GM12878 (cell line): ENCODE results near the gene MYO6.

ENCODE experiments used
- CBX3 ChIP-seq: fragments of 200-600 bp; sonication (generic); IDR thresholded peaks from 2 replicates; pipeline ENCODE4 v1.6.1; 2016; ENCODE audit warnings: low read depth, borderline replicate concordance
- CEBPZ ChIP-seq: fragments of 150-350 bp; IDR thresholded peaks from 2 replicates; pipeline ENCODE4 v1.6.1; 2016; ENCODE audit warnings: low read depth, low read length
- CTCF ChIP-seq, 3 experiments: IDR thresholded peaks in 2 of 3; conservative IDR thresholded peaks in 1 of 3; 2 replicates each; pipeline ENCODE4 v1.5.1; 2011; ENCODE audit warnings: low read depth in 3 of 3, low read length in 3 of 3, mild to moderate bottlenecking in 3 of 3, control low read depth in 2 of 3, moderate library complexity in 2 of 3, inconsistent platforms in 1 of 3, mixed read lengths in 1 of 3; ENCODE audit not compliant: control insufficient read depth in 2 of 3, insufficient read depth in 1 of 3; ENCODE audit errors: extremely low read depth in 1 of 3
- EZH2 ChIP-seq: IDR thresholded peaks from 2 replicates; pipeline ENCODE4 v1.6.1; 2012; ENCODE audit warnings: low read depth, mild to moderate bottlenecking, control low read depth, inconsistent platforms, low read length, borderline replicate concordance; ENCODE audit not compliant: control insufficient read depth
- MAX ChIP-seq: IDR thresholded peaks from 2 replicates; pipeline ENCODE4 v1.6.1; 2012; ENCODE audit warnings: low read depth, low read length, improper control_type of control experiment
- MYC ChIP-seq: IDR thresholded peaks from 2 replicates; pipeline ENCODE4 v1.6.1; 2011; ENCODE audit warnings: mild to moderate bottlenecking, low read length, moderate library complexity, inconsistent platforms; ENCODE audit not compliant: insufficient read depth, insufficient replicate concordance, insufficient read length, severe bottlenecking
- NRF1 ChIP-seq: conservative IDR thresholded peaks from 2 replicates; pipeline ENCODE4 v1.6.1; 2011; ENCODE audit warnings: mild to moderate bottlenecking, low read depth, low read length, improper control_type of control experiment
- POLR2A ChIP-seq: IDR thresholded peaks from 2 replicates; pipeline ENCODE4 v1.6.1; 2011; ENCODE audit warnings: low read depth, mild to moderate bottlenecking, low read length
- RCOR1 ChIP-seq: conservative IDR thresholded peaks from 2 replicates; pipeline ENCODE4 v1.6.1; 2012; ENCODE audit warnings: low read depth, low read length, improper control_type of control experiment
- USF2 ChIP-seq: IDR thresholded peaks from 2 replicates; pipeline ENCODE4 v1.6.1; 2011; ENCODE audit warnings: low read depth, low read length, improper control_type of control experiment, borderline replicate concordance
- ZNF24 ChIP-seq: fragments of 450-650 bp; IDR thresholded peaks from 2 replicates; pipeline ENCODE4 v1.6.1; 2017; ENCODE audit warnings: antibody characterized with exemption, mild to moderate bottlenecking
- ZNF687 ChIP-seq: fragments of 450-650 bp; IDR thresholded peaks from 2 replicates; pipeline ENCODE4 v1.6.1; 2017; ENCODE audit warnings: mild to moderate bottlenecking, moderate library complexity

GRCh38 chr6:75775219-75775618 lies 26.2 kb downstream of the MYO6 start:
- TF ChIP-seq CTCF (IDR thresholded peaks at IDR 0.05 in 2 of 3, conservative IDR thresholded peaks at IDR 0.05 in 1 of 3; ENCODE audit: control insufficient read depth in 2 of 3, extremely low read depth in 1 of 3, insufficient read depth in 1 of 3, low read depth in 3 of 3, low read length in 3 of 3) (no peak), EZH2 (no peak), CEBPZ (no peak), ZNF24 (no peak), NRF1 (no peak), RCOR1 (no peak), POLR2A (no peak), CBX3 (no peak), MAX (no peak), ZNF687 (no peak), USF2 (no peak), MYC (no peak)
